Body of pancreas (tissue), 4 donors: ENCODE results near the gene RNPEPL1. TPM values are rescaled to one million over a fixed set of nuclear protein-coding genes. Genes with fewer than 3 reads are reported as not detected.

Experiments
- ATAC-seq: fragments of 150-250 bp; one replicate; pipeline ENCODE4 v1.9.1; 2016
- DNase-seq, 4 donors: peaks; one replicate each; pipeline ENCODE4 v3.0.0-alpha.2; 2019
- H3K27ac ChIP-seq, 4 donors: fragments of 200-600 bp; sonication (generic); 1 replicate in 3 of 4; 2 replicates in 1 of 4; pipeline versions ENCODE4 v1.5.1 to v1.6.1; 2016 to 2019; ENCODE audit warnings: mild to moderate bottlenecking in 1 of 4, mixed read lengths in 1 of 4, moderate library complexity in 1 of 4
- H3K27me3 ChIP-seq, 2 donors: fragments of 200-600 bp; sonication (generic); one replicate each; pipeline ENCODE4 v1.6.0; 2016; ENCODE audit warnings: mild to moderate bottlenecking in 1 of 2
- H3K36me3 ChIP-seq, 2 donors: fragments of 200-600 bp; sonication (generic); replicated peaks in 1 of 2; 2 replicates each; pipeline ENCODE4 v1.5.1; 2016; ENCODE audit warnings: low read depth in 2 of 2; ENCODE audit not compliant: insufficient read depth in 1 of 2
- H3K4me1 ChIP-seq: fragments of 200-600 bp; sonication (generic); one replicate; pipeline ENCODE4 v1.6.0; 2016
- H3K4me3 ChIP-seq, 2 donors: fragments of 200-600 bp; sonication (generic); 1 replicate in 1 of 2; 2 replicates in 1 of 2; pipeline ENCODE4 v1.5.1; 2016 to 2019
- H3K9me3 ChIP-seq, 3 donors: fragments of 200-600 bp; sonication (generic); 1 replicate in 2 of 3; 2 replicates in 1 of 3; pipeline ENCODE4 v1.5.1; 2016
- POLR2A ChIP-seq, 3 donors: fragments of 450-650 bp; IDR thresholded peaks; one replicate each; pipeline ENCODE4 v1.6.1; 2016; ENCODE audit warnings: antibody characterized with exemption in 3 of 3, mild to moderate bottlenecking in 2 of 3
- WGBS, 2 donors: methylation state at CpG; one replicate each; pipeline ENCODE4 v1.1.5; 2017; 5-methylcytosine and 5-hydroxymethylcytosine counted together
- intact Hi-C: fragments of 100-400 bp; cut with DNase I; formaldehyde crosslinking; loops from one replicate; pipeline ENCODE4 v1.15.1; 2023
- total RNA-seq, 2 donors: library from RNA; depleted of rRNA; stranded (reverse); fragments of >200 nt; gene quantifications; one replicate each; pipeline ENCODE4 v1.1.0, GENCODE V29; 2016
- TF ChIP-seq, protein P1 (sequence below), 7 experiments: fragments of 450-650 bp in 4 of 7; fragments of 200-600 bp in 3 of 7; sonication (generic) in 3 of 7; IDR thresholded peaks; one replicate each; pipeline ENCODE4 v1.5.1; 2016 to 2019; ENCODE audit warnings: antibody characterized with exemption in 7 of 7

RNPEPL1 gene
- total RNA-seq, 2 donors from 2014 or later: 63.3 to 162 TPM

DNA sequence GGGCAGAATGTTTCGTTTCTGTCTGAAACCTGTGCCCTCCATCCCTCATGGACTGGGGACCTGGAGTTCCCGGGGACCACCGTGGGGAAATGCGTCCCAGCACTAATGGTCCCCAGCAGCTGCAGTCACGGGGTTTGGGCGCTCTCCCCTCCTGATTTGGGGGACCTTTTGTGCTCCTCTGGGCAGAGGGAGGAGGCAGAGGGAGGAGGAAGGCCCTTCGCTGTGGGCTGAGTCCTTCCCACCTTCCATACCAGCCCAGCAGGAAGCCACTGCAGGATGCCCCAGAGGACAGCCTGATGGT is 60.2 kb downstream of the RNPEPL1 start:
- intact Hi-C loops: no loop called here
- Histone ChIP-seq H3K27ac (no peak overlapping the region), H3K9me3 (no peaks in the 10 kb centered on the region), H3K36me3 (no peaks in the 10 kb centered on the region), H3K4me1 (no peaks in the 10 kb centered on the region), H3K27me3 (no peaks in the 10 kb centered on the region), H3K4me3 (no peak overlapping the region)
- TF ChIP-seq, protein P1, sequence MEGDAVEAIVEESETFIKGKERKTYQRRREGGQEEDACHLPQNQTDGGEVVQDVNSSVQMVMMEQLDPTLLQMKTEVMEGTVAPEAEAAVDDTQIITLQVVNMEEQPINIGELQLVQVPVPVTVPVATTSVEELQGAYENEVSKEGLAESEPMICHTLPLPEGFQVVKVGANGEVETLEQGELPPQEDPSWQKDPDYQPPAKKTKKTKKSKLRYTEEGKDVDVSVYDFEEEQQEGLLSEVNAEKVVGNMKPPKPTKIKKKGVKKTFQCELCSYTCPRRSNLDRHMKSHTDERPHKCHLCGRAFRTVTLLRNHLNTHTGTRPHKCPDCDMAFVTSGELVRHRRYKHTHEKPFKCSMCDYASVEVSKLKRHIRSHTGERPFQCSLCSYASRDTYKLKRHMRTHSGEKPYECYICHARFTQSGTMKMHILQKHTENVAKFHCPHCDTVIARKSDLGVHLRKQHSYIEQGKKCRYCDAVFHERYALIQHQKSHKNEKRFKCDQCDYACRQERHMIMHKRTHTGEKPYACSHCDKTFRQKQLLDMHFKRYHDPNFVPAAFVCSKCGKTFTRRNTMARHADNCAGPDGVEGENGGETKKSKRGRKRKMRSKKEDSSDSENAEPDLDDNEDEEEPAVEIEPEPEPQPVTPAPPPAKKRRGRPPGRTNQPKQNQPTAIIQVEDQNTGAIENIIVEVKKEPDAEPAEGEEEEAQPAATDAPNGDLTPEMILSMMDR (IDR thresholded peaks at IDR 0.05): no peak
- TF ChIP-seq POLR2A (IDR thresholded peaks at IDR 0.05): no peak
- ATAC-seq: no peak
- 71 to 76% methylated on average over 6 to 7 of the region's 7 CpGs for WGBS, 2 donors
- peak in 1 of 4 donors; percentile 1 for DNase-seq

DNA sequence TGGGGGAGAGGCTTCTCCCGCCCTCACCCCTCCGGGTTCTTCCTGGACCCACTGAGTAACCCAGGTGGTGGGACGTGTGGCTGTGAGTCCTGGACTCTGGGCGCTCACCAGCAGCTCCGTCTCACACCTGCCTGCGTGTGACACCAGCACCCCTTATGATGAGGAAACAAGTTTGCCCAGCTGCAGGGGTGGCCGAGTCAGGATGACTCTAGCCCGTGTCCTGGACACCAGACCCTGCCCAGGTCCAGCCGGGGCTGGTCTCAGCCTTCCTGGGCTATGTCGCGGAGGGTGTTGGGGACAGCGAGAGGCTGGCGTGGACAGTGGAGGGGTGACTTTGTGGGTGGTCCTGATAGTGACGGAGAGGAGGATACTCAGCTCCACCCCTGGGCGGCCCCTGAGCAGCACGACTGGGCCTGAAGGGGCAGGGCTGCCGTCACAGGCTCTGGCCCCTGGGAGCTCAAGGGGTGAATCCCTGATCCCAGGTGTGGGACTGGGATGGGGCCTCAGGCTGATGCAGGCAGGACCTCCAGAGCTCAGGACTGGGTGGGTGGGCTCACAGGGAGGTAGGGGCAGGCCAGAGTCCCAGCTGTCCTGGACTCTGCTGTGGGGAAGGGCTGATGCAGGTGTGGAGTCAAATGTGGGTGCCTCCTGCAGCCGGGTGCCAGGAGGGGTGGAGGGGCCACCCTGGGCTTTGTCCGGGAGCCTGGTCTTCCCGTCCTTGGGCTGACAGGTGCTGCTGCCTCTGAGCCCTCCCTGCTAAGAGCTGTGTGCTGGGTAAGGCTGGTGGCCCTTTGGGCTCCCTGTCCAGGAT is 60.7 kb downstream of the RNPEPL1 start:
- intact Hi-C loops: no loop called here
- H3K27me3 ChIP-seq: no peaks in the 10 kb centered on the region
- H3K27ac ChIP-seq: no peak overlapping the region
- no peak for TF ChIP-seq POLR2A (IDR thresholded peaks at IDR 0.05)
- TF ChIP-seq, protein P1 (IDR thresholded peaks at IDR 0.05): no peak
- no peaks in the 10 kb centered on the region for H3K9me3 ChIP-seq
- no peaks in the 10 kb centered on the region for H3K36me3 ChIP-seq
- H3K4me1 ChIP-seq: no peaks in the 10 kb centered on the region
- H3K4me3 ChIP-seq: no peak overlapping the region
- no peak for ATAC-seq
- WGBS, 2 donors: 47% methylated on average over 18 of the region's 20 CpGs; no CpG with 5 or more reads in 1 of the 2 donors
- peak in 2 of 4 donors; percentile 7 to 9 for DNase-seq

- Histone ChIP-seq H3K27me3 (no peaks in the 10 kb centered on the region), H3K36me3 (no peaks in the 10 kb centered on the region), H3K4me3 (no peak overlapping the region), H3K9me3 (no peaks in the 10 kb centered on the region), H3K27ac (no peak overlapping the region), H3K4me1 (no peaks in the 10 kb centered on the region)
- DNase-seq (no peak), ATAC-seq (no peak)
- TF ChIP-seq POLR2A (IDR thresholded peaks at IDR 0.05): no peak
- TF ChIP-seq, protein P1 (IDR thresholded peaks at IDR 0.05): no peak
- 75 to 83% methylated on average over 4 to 5 of the region's 5 CpGs for WGBS, 2 donors
- intact Hi-C loops: no loop called here
Measured at GRCh38 chr2:240629619-240629967, 61.3 kb downstream of the RNPEPL1 start.

- intact Hi-C loops: no loop called here
- DNase-seq: peak in 2 of 4 donors; percentile 5 to 9
- WGBS, 2 donors: 88 to 91% methylated on average over 9 to 41 of the region's 50 CpGs
Measured at GRCh38 chr2:240629968-240630770, 61.9 kb downstream of the RNPEPL1 start.

More at GRCh38 chr2:240629968-240630770, 61.9 kb downstream of the RNPEPL1 start:
- Histone ChIP-seq H3K9me3 (no peaks in the 10 kb centered on the region), H3K27me3 (no peaks in the 10 kb centered on the region), H3K36me3 (no peaks in the 10 kb centered on the region), H3K4me1 (no peaks in the 10 kb centered on the region), H3K27ac (no peak overlapping the region), H3K4me3 (no peak overlapping the region)
- no peak for ATAC-seq
- no peak for TF ChIP-seq POLR2A (IDR thresholded peaks at IDR 0.05)
- TF ChIP-seq, protein P1 (IDR thresholded peaks at IDR 0.05): no peak

Other genes with a start within 250 kb of the RNPEPL1 start
- 10 to 100 TPM; 23.3 to 30.7 TPM for gene GPC1, start 132.8 kb upstream of the RNPEPL1 start, total RNA-seq
- gene ANKMY1, start 10.5 kb upstream of the RNPEPL1 start, total RNA-seq: 10 to 100 TPM; 17.9 to 26.0 TPM
- 1 to 10 TPM; 4.7 to 6.6 TPM for gene DUSP28, start 8.1 kb upstream of the RNPEPL1 start, total RNA-seq
- gene CAPN10, start 18.2 kb downstream of the RNPEPL1 start, total RNA-seq: 10 to 100 TPM; 16.3 to 34.3 TPM
- gene GPR35, start 57.0 kb downstream of the RNPEPL1 start, total RNA-seq: 1 to 10 TPM in 1 of 2 donors, under 1 TPM in 1; 0.33 to 3.4 TPM
- gene AQP12B, start 114.4 kb downstream of the RNPEPL1 start, total RNA-seq: 100 to 1,000 TPM; 328 to 392 TPM
- gene AQP12A, start 123.4 kb downstream of the RNPEPL1 start, total RNA-seq: 100 to 1,000 TPM in 1 of 2 donors, 10 to 100 TPM in 1; 29.6 to 130 TPM